ENCODE data around the gene PTPN3.
"Not testable (repeated sequence)": the region's sequence is repeated elsewhere in the genome, so short reads cannot be mapped to it uniquely, and the experiment has no call there.

PTPN3 gene

DNA sequence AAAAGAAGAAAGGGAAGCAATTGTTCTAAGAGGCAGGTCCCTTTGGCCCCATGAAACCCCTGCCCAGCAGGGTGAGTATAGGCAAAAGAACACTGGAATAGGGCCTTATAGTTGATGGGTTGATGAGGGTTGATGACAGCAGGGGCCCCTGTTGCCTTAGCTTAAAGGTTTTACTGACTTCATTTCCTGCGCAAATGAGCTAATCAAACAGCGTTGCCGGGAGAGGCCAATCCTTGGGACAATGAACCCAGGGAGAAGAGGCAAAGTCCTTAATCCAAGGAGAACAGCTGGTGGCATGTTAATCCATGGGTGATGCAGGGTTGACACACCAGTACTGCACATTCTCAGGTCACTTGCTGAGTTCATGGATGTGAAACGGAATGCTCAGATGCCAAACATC lies 155.2 kb downstream of the PTPN3 start:
- no peak for DNase-seq (ENCODE audit: low read depth in 2 of 2)

GRCh38 chr9:109341561-109341960 lies 156.5 kb downstream of the PTPN3 start:
- DNase-seq (ENCODE audit: low read depth in 2 of 2) = no peak

- not testable (repeated sequence) for DNase-seq (ENCODE audit: low read depth in 2 of 2)
Measured at GRCh38 chr9:109340979-109341378, 157.1 kb downstream of the PTPN3 start.

DNA sequence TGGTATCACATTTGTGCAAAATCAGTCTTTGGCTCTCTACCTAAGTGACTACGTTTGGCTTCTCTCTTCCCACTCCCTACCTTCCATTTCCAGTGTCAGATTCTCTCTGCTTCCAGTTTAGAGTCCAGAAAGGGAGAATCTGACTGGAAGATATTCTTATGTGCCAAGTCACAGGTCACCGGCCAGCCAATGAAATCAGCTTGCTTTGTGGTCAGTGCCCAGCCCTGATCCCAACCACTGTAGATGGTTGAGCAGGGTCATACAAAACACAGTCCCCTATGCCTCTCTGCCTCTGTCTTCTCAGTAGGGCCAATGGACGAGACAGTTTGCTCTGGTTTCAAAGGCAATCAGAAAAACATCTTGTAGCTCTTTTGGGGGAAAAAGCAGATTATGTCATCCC lies 161.7 kb downstream of the PTPN3 start:
- DNase-seq (ENCODE audit: low read depth in 2 of 2) = no peak

DNA sequence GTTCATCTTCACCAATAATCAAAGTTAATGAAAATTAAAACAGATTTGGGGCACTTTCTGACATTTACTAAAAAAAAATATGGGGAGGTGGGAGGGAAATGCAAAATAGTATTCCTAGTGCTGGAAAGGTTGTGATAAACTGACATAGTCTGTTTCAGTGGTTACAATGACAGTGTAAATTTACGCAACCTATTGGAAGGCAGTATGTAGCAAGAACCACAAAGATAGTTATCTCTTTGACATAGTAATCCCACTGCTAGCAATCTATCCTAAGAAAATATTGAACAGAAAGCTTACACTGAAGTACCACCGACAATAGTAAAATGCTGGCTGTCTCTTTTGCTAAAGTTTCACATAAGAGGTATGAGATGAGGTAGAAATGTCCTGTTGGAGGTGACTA lies 162.2 kb downstream of the PTPN3 start:
- no peak for DNase-seq (ENCODE audit: low read depth in 2 of 2)

GRCh38 chr9:109335121-109335520 lies 163.0 kb downstream of the PTPN3 start:
- no peak for DNase-seq (ENCODE audit: low read depth in 2 of 2)

GRCh38 chr9:109331353-109331752 lies 166.8 kb downstream of the PTPN3 start:
- DNase-seq (ENCODE audit: low read depth in 2 of 2) = no peak

DNA sequence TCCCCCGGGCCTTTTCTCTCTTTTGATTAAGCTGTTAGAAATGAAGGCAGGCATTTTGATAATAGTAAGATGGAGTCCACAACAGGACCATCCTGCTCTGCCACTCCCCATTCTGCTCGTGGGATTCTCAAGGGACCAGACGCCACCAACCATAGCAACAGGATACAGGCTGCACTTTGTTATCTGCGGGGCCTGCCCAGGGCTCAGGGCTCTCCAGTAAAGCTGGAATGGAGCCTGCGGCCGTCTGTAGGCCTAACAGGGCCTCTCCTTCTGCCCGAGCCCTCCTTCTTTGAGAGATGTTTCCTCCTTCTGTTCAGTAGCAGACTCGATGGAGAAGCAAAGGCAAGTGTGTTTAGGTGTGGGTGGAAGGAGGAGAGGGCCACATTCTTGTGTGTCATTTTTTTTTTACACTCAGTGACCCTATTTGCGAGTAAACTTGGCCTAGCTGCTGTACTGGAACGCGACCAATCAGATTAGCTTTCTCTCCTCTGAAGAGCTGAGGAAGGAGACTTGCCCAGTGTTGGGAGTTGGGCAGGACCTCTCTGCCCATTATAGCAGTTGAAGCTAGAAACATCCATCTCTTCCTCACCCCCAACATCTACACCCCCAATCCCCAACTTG lies 168.4 kb downstream of the PTPN3 start:
- DNase-seq (ENCODE audit: low read depth in 2 of 2) = no peak

- no peak for DNase-seq (ENCODE audit: low read depth in 2 of 2)
Measured at GRCh38 chr9:109328978-109329637, 169.0 kb downstream of the PTPN3 start.

All from stimulated activated CD4-positive, alpha-beta T cell treated with anti-CD3 and anti-CD28 coated beads, Interleukin-4, amount 100 ng/mL, for 48 hours (primary cell).